ENCODE data around the gene KATNB1. TPM values are rescaled to one million over a fixed set of nuclear protein-coding genes. Genes with fewer than 3 reads are reported as not detected.

Gene KATNB1
- total RNA-seq, 2 experiments from 2014 or later: 21.0 to 22.3 TPM

GRCh38 chr16:57696240-57696639, 39.3 kb upstream of the KATNB1 start:
- Histone ChIP-seq H3K4me1 (ENCODE audit: insufficient read depth, low read length) (peaks cover 5% of the 10 kb centered on the region), H3K27me3 (ENCODE audit: control insufficient read depth in 1 of 2, insufficient read depth in 2 of 2, low read length in 2 of 2) (no peaks in the 10 kb centered on the region), H3K27ac (ENCODE audit: low read depth in 1 of 2, low read length in 2 of 2) (no peak overlapping the region), H3K36me3 (ENCODE audit: insufficient read depth, low read length) (no peaks in the 10 kb centered on the region), H3K9me3 (ENCODE audit: control insufficient read depth in 1 of 2, insufficient read depth in 1 of 2, low read length in 2 of 2) (no peaks in the 10 kb centered on the region), H3K4me3 (ENCODE audit: low read length) (no peak overlapping the region)
- Mint-ChIP-seq H3K36me3 (ENCODE audit: low read depth) (no peaks in the 10 kb centered on the region), H3K4me1 (ENCODE audit: low read depth) (peaks cover 5% of the 10 kb centered on the region), H3K27ac (no peak overlapping the region), H3K27me3 (no peaks in the 10 kb centered on the region), H3K9me3 (no peaks in the 10 kb centered on the region), H3K4me3 (no peak overlapping the region)
- ChIA-PET POLR2A (no interaction called here), CTCF (no interaction called here)
- TF ChIP-seq CTCF (IDR thresholded peaks at IDR 0.05): no peak
- no peak for ATAC-seq (ENCODE audit: poor library complexity)
- no peak for DNase-seq
- intact Hi-C loops (cut with DNase I, micrococcal nuclease): no loop called here

- H3K4me3 Mint-ChIP-seq: no peak overlapping the region
- no peaks in the 10 kb centered on the region for H3K36me3 Mint-ChIP-seq (ENCODE audit: low read depth)
- no peaks in the 10 kb centered on the region for H3K36me3 ChIP-seq (ENCODE audit: insufficient read depth, low read length)
- no peaks in the 10 kb centered on the region for H3K27me3 Mint-ChIP-seq
- intact Hi-C loops (cut with DNase I, micrococcal nuclease): no loop called here
- H3K27ac Mint-ChIP-seq: no peak overlapping the region
- ATAC-seq (ENCODE audit: poor library complexity) (no peak), DNase-seq (no peak)
- no peak for TF ChIP-seq CTCF (IDR thresholded peaks at IDR 0.05)
- no peaks in the 10 kb centered on the region for H3K9me3 Mint-ChIP-seq
- H3K4me1 ChIP-seq (ENCODE audit: insufficient read depth, low read length): peaks cover 5% of the 10 kb centered on the region
- POLR2A ChIA-PET: no interaction called here
- H3K9me3 ChIP-seq (ENCODE audit: control insufficient read depth in 1 of 2, insufficient read depth in 1 of 2, low read length in 2 of 2): no peaks in the 10 kb centered on the region
- H3K4me1 Mint-ChIP-seq (ENCODE audit: low read depth): peaks cover 5% of the 10 kb centered on the region
- H3K27ac ChIP-seq (ENCODE audit: low read depth in 1 of 2, low read length in 2 of 2): no peak overlapping the region
- CTCF ChIA-PET: no interaction called here
- H3K4me3 ChIP-seq (ENCODE audit: low read length): no peak overlapping the region
- no peaks in the 10 kb centered on the region for H3K27me3 ChIP-seq (ENCODE audit: control insufficient read depth in 1 of 2, insufficient read depth in 2 of 2, low read length in 2 of 2)
These were observed 37.6 kb upstream of the KATNB1 start for GRCh38 chr16:57697896-57698537.

GRCh38 chr16:57698812-57699405, 36.7 kb upstream of the KATNB1 start:
- ATAC-seq (ENCODE audit: poor library complexity) (no peak), DNase-seq (no peak)
- POLR2A ChIA-PET: no interaction called here
- Mint-ChIP-seq H3K36me3 (ENCODE audit: low read depth) (no peaks in the 10 kb centered on the region), H3K27me3 (no peaks in the 10 kb centered on the region), H3K4me3 (no peak overlapping the region), H3K27ac (no peak overlapping the region), H3K9me3 (no peaks in the 10 kb centered on the region), H3K4me1 (ENCODE audit: low read depth) (peaks cover 5% of the 10 kb centered on the region)
- intact Hi-C loops (cut with DNase I, micrococcal nuclease): no loop called here
- Histone ChIP-seq H3K27me3 (ENCODE audit: control insufficient read depth in 1 of 2, insufficient read depth in 2 of 2, low read length in 2 of 2) (no peaks in the 10 kb centered on the region), H3K4me3 (ENCODE audit: low read length) (no peak overlapping the region), H3K9me3 (ENCODE audit: control insufficient read depth in 1 of 2, insufficient read depth in 1 of 2, low read length in 2 of 2) (no peaks in the 10 kb centered on the region), H3K4me1 (ENCODE audit: insufficient read depth, low read length) (peaks cover 5% of the 10 kb centered on the region), H3K36me3 (ENCODE audit: insufficient read depth, low read length) (no peaks in the 10 kb centered on the region), H3K27ac (ENCODE audit: low read depth in 1 of 2, low read length in 2 of 2) (no peak overlapping the region)
- no peak for TF ChIP-seq CTCF (IDR thresholded peaks at IDR 0.05)
- CTCF ChIA-PET: no interaction called here

Measured in CD4-positive, alpha-beta T cell (primary cell).